HepG2 (cell line): ENCODE results near the gene CAPG. TPM values are rescaled to one million over a fixed set of nuclear protein-coding genes. Genes with fewer than 3 reads are reported as not detected.

Experiments
- CAMTA2 ChIP-seq: sonication (generic); formaldehyde crosslinking; IDR thresholded peaks from 2 replicates; pipeline ENCODE4 v1.4.0; 2020; ENCODE audit warnings: mild to moderate bottlenecking, missing genetic modification reagents, borderline replicate concordance
- ETS1 ChIP-seq: sonication (generic); formaldehyde crosslinking; IDR thresholded peaks from 2 replicates; pipeline ENCODE4 v1.4.0; 2020; ENCODE audit warnings: missing genetic modification reagents
- HIVEP1 ChIP-seq: sonication (generic); formaldehyde crosslinking; IDR thresholded peaks from 2 replicates; pipeline ENCODE4 v1.4.0; 2020; ENCODE audit warnings: mild to moderate bottlenecking, missing genetic modification reagents
- MAFG ChIP-seq: sonication (generic); formaldehyde crosslinking; IDR thresholded peaks from 2 replicates; pipeline ENCODE4 v1.5.1; 2020; ENCODE audit warnings: mild to moderate bottlenecking, missing genetic modification reagents
- MTA1 ChIP-seq: sonication (generic); formaldehyde crosslinking; IDR thresholded peaks from 2 replicates; pipeline ENCODE4 v1.4.0; 2020; ENCODE audit warnings: missing genetic modification reagents, mild to moderate bottlenecking, borderline replicate concordance
- PHB2 ChIP-seq: fragments of 450-650 bp; IDR thresholded peaks from 2 replicates; pipeline ENCODE4 v1.6.1; 2018; ENCODE audit not compliant: partially characterized antibody
- POLR2AphosphoS2 ChIP-seq: IDR thresholded peaks from 2 replicates; pipeline ENCODE4 v1.6.1; 2011; ENCODE audit warnings: low read depth, low read length, improper control_type of control experiment
- RBM39 ChIP-seq: fragments of 200-400 bp; formaldehyde crosslinking; IDR thresholded peaks from one replicate; pipeline ENCODE4 v1.6.1; 2018; ENCODE audit warnings: antibody characterized with exemption, mild to moderate bottlenecking, low read depth, low read length; ENCODE audit not compliant: poor library complexity, severe bottlenecking
- U2AF2 ChIP-seq: fragments of 200-400 bp; formaldehyde crosslinking; IDR thresholded peaks from 2 replicates; pipeline ENCODE4 v1.6.1; 2017; ENCODE audit warnings: low read depth, mild to moderate bottlenecking, low read length
- WIZ ChIP-seq: sonication (generic); formaldehyde crosslinking; IDR thresholded peaks from 2 replicates; pipeline ENCODE4 v1.5.1; 2020; ENCODE audit warnings: mild to moderate bottlenecking, missing genetic modification reagents
- ZNF331 ChIP-seq: sonication (generic); formaldehyde crosslinking; IDR thresholded peaks from 2 replicates; pipeline ENCODE4 v1.4.0; 2020; ENCODE audit warnings: missing genetic modification reagents
- polyA plus RNA-seq, 8 experiments: library from polyadenylated mRNA; depleted of rRNA in 3 of 8; stranded (reverse) in 7 of 8; unstranded in 1 of 8; fragments of >200 nt; fragmentation: Illumina TruSeq in 4 of 8; extraction: Trizol in 4 of 8; gene quantifications; 2 replicates each; pipeline versions ENCODE4 v1.2.1 to v1.2.3, GENCODE V29; 2011 to 2016; ENCODE audit warnings: low read depth in 4 of 8, missing spikeins in 1 of 8, mixed read lengths in 1 of 8; ENCODE audit not compliant: insufficient read depth in 1 of 8
- total RNA-seq, 5 experiments: library from RNA; depleted of rRNA; stranded (reverse); fragments of >200 nt; fragmentation: Illumina TruSeq; extraction: Trizol; gene quantifications; 2 replicates each; pipeline ENCODE4 v1.2.3, GENCODE V29; 2016; ENCODE audit warnings: low read depth in 1 of 5
- TF ChIP-seq, protein P1 (sequence below): sonication (generic); formaldehyde crosslinking; IDR thresholded peaks from 2 replicates; pipeline ENCODE4 v1.4.0; 2020; ENCODE audit warnings: mild to moderate bottlenecking, missing genetic modification reagents
- TF ChIP-seq, protein P2 (sequence below): sonication (generic); formaldehyde crosslinking; IDR thresholded peaks from 2 replicates; pipeline ENCODE4 v1.5.0; 2020; ENCODE audit warnings: mild to moderate bottlenecking, missing genetic modification reagents
- TF ChIP-seq, protein P3 (sequence below): IDR thresholded peaks from 2 replicates; pipeline ENCODE4 v1.6.1; 2016; ENCODE audit warnings: mild to moderate bottlenecking

Gene CAPG
- total and polyA plus RNA-seq, 2 of the 13 experiments (the other 11 are each of a cell fraction or from before 2014, with no cell fraction given): 12.7 to 18.2 TPM

GRCh38 chr2:85354286-85355072 lies 55.7 kb downstream of the CAPG start, which contains the start of the genes ELMOD3 and RETSAT (continued):
- TF ChIP-seq, protein P1, sequence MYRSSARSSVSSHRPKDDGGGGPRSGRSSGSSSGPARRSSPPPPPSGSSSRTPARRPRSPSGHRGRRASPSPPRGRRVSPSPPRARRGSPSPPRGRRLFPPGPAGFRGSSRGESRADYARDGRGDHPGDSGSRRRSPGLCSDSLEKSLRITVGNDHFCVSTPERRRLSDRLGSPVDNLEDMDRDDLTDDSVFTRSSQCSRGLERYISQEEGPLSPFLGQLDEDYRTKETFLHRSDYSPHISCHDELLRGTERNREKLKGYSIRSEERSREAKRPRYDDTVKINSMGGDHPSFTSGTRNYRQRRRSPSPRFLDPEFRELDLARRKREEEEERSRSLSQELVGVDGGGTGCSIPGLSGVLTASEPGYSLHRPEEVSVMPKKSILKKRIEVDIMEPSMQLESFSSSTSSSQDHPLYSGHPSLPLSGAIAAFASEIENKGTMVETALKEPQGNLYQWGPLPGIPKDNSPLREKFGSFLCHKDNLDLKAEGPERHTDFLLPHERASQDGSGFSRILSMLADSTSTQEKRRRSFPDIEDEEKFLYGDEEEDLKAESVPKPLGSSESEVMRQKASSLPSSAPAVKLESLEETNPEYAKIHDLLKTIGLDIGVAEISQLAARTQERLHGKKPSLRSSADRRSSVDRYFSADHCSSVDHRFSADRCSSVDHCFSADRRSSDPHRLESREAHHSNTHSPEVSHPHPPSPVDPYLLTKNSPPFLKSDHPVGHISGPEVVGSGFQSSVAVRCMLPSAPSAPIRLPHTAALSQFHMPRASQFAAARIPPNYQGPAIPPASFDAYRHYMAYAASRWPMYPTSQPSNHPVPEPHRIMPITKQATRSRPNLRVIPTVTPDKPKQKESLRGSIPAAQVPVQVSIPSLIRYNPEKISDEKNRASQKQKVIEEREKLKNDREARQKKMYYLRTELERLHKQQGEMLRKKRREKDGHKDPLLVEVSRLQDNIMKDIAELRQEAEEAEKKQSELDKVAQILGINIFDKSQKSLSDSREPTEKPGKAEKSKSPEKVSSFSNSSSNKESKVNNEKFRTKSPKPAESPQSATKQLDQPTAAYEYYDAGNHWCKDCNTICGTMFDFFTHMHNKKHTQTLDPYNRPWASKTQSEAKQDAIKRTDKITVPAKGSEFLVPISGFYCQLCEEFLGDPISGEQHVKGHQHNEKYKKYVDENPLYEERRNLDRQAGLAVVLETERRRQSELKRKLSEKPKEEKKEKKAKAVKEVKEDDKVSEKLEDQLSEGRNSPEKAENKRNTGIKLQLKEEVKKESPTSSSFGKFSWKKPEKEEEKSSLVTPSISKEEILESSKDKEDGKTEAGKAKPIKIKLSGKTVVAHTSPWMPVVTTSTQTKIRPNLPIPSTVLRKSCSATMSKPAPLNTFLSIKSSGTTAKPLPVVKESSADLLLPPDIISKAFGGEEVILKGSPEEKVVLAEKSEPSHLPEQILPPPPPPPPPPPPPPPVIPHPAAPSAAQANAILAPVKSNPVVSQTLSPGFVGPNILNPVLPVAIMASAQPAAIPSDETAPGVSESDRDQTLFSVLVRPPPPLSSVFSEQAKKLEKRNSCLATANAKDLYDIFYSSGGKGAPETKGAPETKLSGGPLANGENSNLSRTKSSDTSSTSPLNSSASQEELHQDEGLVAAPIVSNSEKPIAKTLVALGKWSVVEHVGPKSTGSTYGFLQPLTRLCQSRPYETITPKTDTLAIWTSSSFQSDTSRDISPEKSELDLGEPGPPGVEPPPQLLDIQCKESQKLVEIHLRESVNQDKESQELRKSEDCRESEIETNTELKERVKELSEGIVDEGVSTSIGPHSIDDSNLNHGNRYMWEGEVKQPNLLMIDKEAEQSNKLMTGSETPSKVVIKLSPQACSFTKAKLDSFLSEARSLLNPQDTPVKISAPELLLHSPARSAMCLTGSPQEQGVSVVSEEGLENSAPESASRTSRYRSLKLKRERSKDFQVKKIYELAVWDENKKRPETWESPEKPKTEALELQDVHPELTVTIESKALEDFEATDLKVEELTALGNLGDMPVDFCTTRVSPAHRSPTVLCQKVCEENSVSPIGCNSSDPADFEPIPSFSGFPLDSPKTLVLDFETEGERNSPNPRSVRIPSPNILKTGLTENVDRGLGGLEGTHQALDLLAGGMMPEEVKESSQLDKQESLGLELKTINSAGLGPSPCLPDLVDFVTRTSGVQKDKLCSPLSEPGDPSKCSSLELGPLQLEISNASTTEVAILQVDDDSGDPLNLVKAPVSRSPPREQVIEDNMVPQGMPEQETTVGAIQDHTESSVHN: peak; percentile 95
- peak; percentile 97 for TF ChIP-seq ETS1 (CRISPR knock-in tag)
- peak; percentile 92; the same call in 1 of the 2 replicates for TF ChIP-seq WIZ (CRISPR knock-in tag)
- no peak for TF ChIP-seq PHB2
- TF ChIP-seq ZNF331 (CRISPR knock-in tag): peak; percentile 93; the same call in 1 of the 2 replicates
- 0 out of 2 replicates have a peak, but pooled peaks have one; percentile 79 for TF ChIP-seq POLR2AphosphoS2
- TF ChIP-seq MAFG (CRISPR knock-in tag): no peak
- TF ChIP-seq, protein P2, sequence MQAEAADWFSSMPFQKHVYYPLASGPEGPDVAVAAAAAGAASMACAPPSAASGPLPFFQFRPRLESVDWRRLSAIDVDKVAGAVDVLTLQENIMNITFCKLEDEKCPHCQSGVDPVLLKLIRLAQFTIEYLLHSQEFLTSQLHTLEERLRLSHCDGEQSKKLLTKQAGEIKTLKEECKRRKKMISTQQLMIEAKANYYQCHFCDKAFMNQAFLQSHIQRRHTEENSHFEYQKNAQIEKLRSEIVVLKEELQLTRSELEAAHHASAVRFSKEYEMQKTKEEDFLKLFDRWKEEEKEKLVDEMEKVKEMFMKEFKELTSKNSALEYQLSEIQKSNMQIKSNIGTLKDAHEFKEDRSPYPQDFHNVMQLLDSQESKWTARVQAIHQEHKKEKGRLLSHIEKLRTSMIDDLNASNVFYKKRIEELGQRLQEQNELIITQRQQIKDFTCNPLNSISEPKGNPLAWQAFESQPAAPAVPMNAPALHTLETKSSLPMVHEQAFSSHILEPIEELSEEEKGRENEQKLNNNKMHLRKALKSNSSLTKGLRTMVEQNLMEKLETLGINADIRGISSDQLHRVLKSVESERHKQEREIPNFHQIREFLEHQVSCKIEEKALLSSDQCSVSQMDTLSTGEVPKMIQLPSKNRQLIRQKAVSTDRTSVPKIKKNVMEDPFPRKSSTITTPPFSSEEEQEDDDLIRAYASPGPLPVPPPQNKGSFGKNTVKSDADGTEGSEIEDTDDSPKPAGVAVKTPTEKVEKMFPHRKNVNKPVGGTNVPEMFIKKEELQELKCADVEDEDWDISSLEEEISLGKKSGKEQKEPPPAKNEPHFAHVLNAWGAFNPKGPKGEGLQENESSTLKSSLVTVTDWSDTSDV: 0 out of 2 replicates have a peak, but pooled peaks have one; percentile 7
- TF ChIP-seq RBM39: peak; percentile 91
- TF ChIP-seq U2AF2: 0 out of 2 replicates have a peak, but pooled peaks have one; percentile 83
- TF ChIP-seq, protein P3, sequence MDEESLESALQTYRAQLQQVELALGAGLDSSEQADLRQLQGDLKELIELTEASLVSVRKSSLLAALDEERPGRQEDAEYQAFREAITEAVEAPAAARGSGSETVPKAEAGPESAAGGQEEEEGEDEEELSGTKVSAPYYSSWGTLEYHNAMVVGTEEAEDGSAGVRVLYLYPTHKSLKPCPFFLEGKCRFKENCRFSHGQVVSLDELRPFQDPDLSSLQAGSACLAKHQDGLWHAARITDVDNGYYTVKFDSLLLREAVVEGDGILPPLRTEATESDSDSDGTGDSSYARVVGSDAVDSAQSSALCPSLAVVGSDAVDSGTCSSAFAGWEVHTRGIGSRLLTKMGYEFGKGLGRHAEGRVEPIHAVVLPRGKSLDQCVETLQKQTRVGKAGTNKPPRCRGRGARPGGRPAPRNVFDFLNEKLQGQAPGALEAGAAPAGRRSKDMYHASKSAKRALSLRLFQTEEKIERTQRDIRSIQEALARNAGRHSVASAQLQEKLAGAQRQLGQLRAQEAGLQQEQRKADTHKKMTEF: peak; percentile 95
- peak; percentile 81; the same call in 1 of the 2 replicates for TF ChIP-seq MTA1 (CRISPR knock-in tag)
- peak; percentile 16; the same call in 1 of the 2 replicates for TF ChIP-seq HIVEP1
- TF ChIP-seq CAMTA2: peak; percentile 81; the same call in 1 of the 2 replicates
